ENCODE data around the gene SORCS1.

SORCS1 gene

GRCh38 chr10:107094824-107095522 is 69.5 kb downstream of the SORCS1 start:
- POLR2A ChIA-PET, result no interaction called here
- TF ChIP-seq ZNF660 (tag by site-specific recombination; IDR thresholded peaks at IDR 0.05) (no peak), ZNF670 (tag by site-specific recombination; IDR thresholded peaks at IDR 0.05; ENCODE audit: low read depth) (no peak), HOXC10 (CRISPR knock-in tag; IDR thresholded peaks at IDR 0.05) (no peak), ZNF621 (tag by site-specific recombination; IDR thresholded peaks at IDR 0.05) (no peak), ZSCAN30 (tag by site-specific recombination; IDR thresholded peaks at IDR 0.05) (no peak), ZNF211 (tag by site-specific recombination; IDR thresholded peaks at IDR 0.05; ENCODE audit: low read depth) (no peak), ZNF596 (tag by site-specific recombination; IDR thresholded peaks at IDR 0.05) (no peak), ZNF132 (tag by site-specific recombination; IDR thresholded peaks at IDR 0.05; ENCODE audit: borderline replicate concordance) (no peak), ZNF530 (tag by site-specific recombination; IDR thresholded peaks at IDR 0.05; ENCODE audit: low read depth) (no peak), EGR2 (tag by site-specific recombination; IDR thresholded peaks at IDR 0.05; ENCODE audit: low read depth) (no peak), ZNF449 (tag by site-specific recombination; IDR thresholded peaks at IDR 0.05) (no peak), ZNF121 (tag by site-specific recombination; IDR thresholded peaks at IDR 0.05) (no peak), ZNF223 (tag by site-specific recombination; IDR thresholded peaks at IDR 0.05) (no peak)
- H3K27ac ChIP-seq (ENCODE audit: extremely low read depth, low read depth, low read length), result no peak overlapping the region
- H3K36me3 ChIP-seq (ENCODE audit: control insufficient read depth in 2 of 2, insufficient read depth in 1 of 2, low read length in 2 of 2), result no peaks in the 10 kb centered on the region
- no peak overlapping the region for H3K4me3 ChIP-seq (ENCODE audit: low read depth, low read length)
- H3K4me1 ChIP-seq (ENCODE audit: control insufficient read depth, insufficient read depth, low read length), result 0 out of 2 replicates have a peak, but pooled peaks cover 4% of the 10 kb centered on the region
- no peaks in the 10 kb centered on the region for H3K9me3 ChIP-seq (ENCODE audit: control insufficient read depth, insufficient read depth, low read depth, low read length)
- CTCF ChIA-PET, result no interaction called here

- CTCF ChIA-PET, result no interaction called here
- H3K4me3 ChIP-seq (ENCODE audit: low read depth, low read length), result no peak overlapping the region
- H3K27ac ChIP-seq (ENCODE audit: extremely low read depth, low read depth, low read length), result no peak overlapping the region
- H3K9me3 ChIP-seq (ENCODE audit: control insufficient read depth, insufficient read depth, low read depth, low read length), result no peaks in the 10 kb centered on the region
- POLR2A ChIA-PET, result no interaction called here
- H3K36me3 ChIP-seq (ENCODE audit: control insufficient read depth in 2 of 2, insufficient read depth in 1 of 2, low read length in 2 of 2), result no peaks in the 10 kb centered on the region
- no peaks in the 10 kb centered on the region for H3K4me1 ChIP-seq (ENCODE audit: control insufficient read depth, insufficient read depth, low read length)
- TF ChIP-seq TCF7L2 (IDR thresholded peaks at IDR 0.05; ENCODE audit: borderline replicate concordance, low read depth, low read length), result no peak
- no peak for TF ChIP-seq ZNF112 (tag by site-specific recombination; IDR thresholded peaks at IDR 0.05)
- TF ChIP-seq ZNF544 (tag by site-specific recombination; IDR thresholded peaks at IDR 0.05), result no peak
- no peak for TF ChIP-seq ZNF776 (tag by site-specific recombination; IDR thresholded peaks at IDR 0.05; ENCODE audit: borderline replicate concordance)
- TF ChIP-seq ZNF26 (tag by site-specific recombination; IDR thresholded peaks at IDR 0.05), result no peak
- no peak for TF ChIP-seq WT1 (tag by site-specific recombination; IDR thresholded peaks at IDR 0.05)
- no peak for TF ChIP-seq ZNF558 (tag by site-specific recombination; IDR thresholded peaks at IDR 0.05)
- TF ChIP-seq ZBTB49 (tag by site-specific recombination; IDR thresholded peaks at IDR 0.05; ENCODE audit: low read depth), result no peak
- no peak for TF ChIP-seq REST (tag by site-specific recombination; IDR thresholded peaks at IDR 0.05)
- TF ChIP-seq ZBTB7A (tag by site-specific recombination; IDR thresholded peaks at IDR 0.05; ENCODE audit: low read depth), result no peak
Observed at GRCh38 chr10:107092321-107092720, 72.2 kb downstream of the SORCS1 start.

Data from HEK293 (cell line).